SK-N-SH (cell line): ENCODE measurements around the gene CD93. TPM values are rescaled to one million over a fixed set of nuclear protein-coding genes. Genes with fewer than 3 reads are reported as not detected.

Experiments used
- CTCF ChIA-PET: fragments of 300-600, 350-600 bp; formaldehyde crosslinking; extraction: SDS; loops from one replicate; lab custom pipeline; 2021; lab: Yijun Ruan, JAX
- POLR2A ChIA-PET: fragments of 350-600 bp; sonication (Branson Sonifier 250); formaldehyde crosslinking; extraction: SDS; loops from one replicate; lab custom pipeline; 2020; ENCODE audit warnings: antibody characterized with exemption, inconsistent platforms; lab: Yijun Ruan, JAX
- DNase-seq: peaks from one replicate; pipeline ENCODE4 v3.0.0; 2012
- H2AFZ ChIP-seq: fragments of 200-600 bp; sonication (generic); 2 replicates; pipeline ENCODE4 v1.8.1; 2016; ENCODE audit warnings: antibody characterized with exemption, mild to moderate bottlenecking, low read depth
- H3F3A ChIP-seq: fragments of 200-600 bp; sonication (generic); replicated peaks from 2 replicates; pipeline ENCODE3; 2016; ENCODE audit warnings: antibody characterized with exemption, mild to moderate bottlenecking; ENCODE audit not compliant: insufficient read depth
- H3K27ac ChIP-seq, 2 experiments: fragments of 200-500 bp in 1 of 2; fragments of 200-600 bp in 1 of 2; sonication (Bioruptor generic) in 1 of 2; sonication (generic), shearing (Covaris generic) in 1 of 2; 2 replicates each; pipeline versions ENCODE4 v1.5.1 to v1.6.1; 2014 to 2016; ENCODE audit warnings: low read depth in 2 of 2, inconsistent platforms in 1 of 2, low read length in 1 of 2, mild to moderate bottlenecking in 1 of 2, mixed read lengths in 1 of 2
- H3K27me3 ChIP-seq: fragments of 200-600 bp; sonication (generic), shearing (Covaris generic); 2 replicates; pipeline ENCODE4 v1.6.1; 2016; ENCODE audit warnings: mixed run types; ENCODE audit not compliant: insufficient read depth
- H3K36me3 ChIP-seq, 2 experiments: fragments of 200-500 bp in 1 of 2; fragments of 200-600 bp in 1 of 2; sonication (Bioruptor generic) in 1 of 2; sonication (generic) in 1 of 2; replicated peaks in 1 of 2; 2 replicates each; pipeline versions ENCODE3 to v1.5.1; 2014 to 2016; ENCODE audit warnings: low read length in 1 of 2, mild to moderate bottlenecking in 1 of 2; ENCODE audit not compliant: insufficient read depth in 2 of 2, control insufficient read depth in 1 of 2
- H3K4me1 ChIP-seq, 2 experiments: fragments of 200-500 bp in 1 of 2; fragments of 200-600 bp in 1 of 2; sonication (Bioruptor generic) in 1 of 2; sonication (generic), shearing (Covaris generic) in 1 of 2; 2 replicates each; pipeline versions ENCODE4 v1.5.1 to v1.6.1; 2014 to 2016; ENCODE audit warnings: low read depth in 1 of 2, low read length in 1 of 2, mixed run types in 1 of 2; ENCODE audit not compliant: insufficient read depth in 2 of 2, control insufficient read depth in 1 of 2
- H3K4me2 ChIP-seq: fragments of 200-600 bp; sonication (generic), shearing (Covaris generic); 2 replicates; pipeline ENCODE4 v1.6.1; 2017; ENCODE audit warnings: mixed run types
- H3K4me3 ChIP-seq, 2 experiments: fragments of 200-500 bp in 1 of 2; fragments of 200-600 bp in 1 of 2; sonication (Bioruptor generic) in 1 of 2; sonication (generic), shearing (Covaris generic) in 1 of 2; 2 replicates each; pipeline versions ENCODE4 v1.5.1 to v1.8.1; 2014 to 2016; ENCODE audit warnings: low read depth in 2 of 2, inconsistent platforms in 1 of 2, low read length in 1 of 2, mild to moderate bottlenecking in 1 of 2, mixed read lengths in 1 of 2, moderate library complexity in 1 of 2
- H3K79me2 ChIP-seq: fragments of 200-600 bp; sonication (generic); 2 replicates; pipeline ENCODE4 v1.8.1; 2017; ENCODE audit warnings: mild to moderate bottlenecking; ENCODE audit not compliant: insufficient read depth
- H3K9ac ChIP-seq: fragments of 200-600 bp; sonication (generic); 2 replicates; pipeline ENCODE4 v1.6.1; 2017; ENCODE audit warnings: mixed run types
- H3K9me2 ChIP-seq: fragments of 200-600 bp; sonication (generic); 2 replicates; pipeline ENCODE4 v1.6.1; 2017; ENCODE audit warnings: mixed run types
- H3K9me3 ChIP-seq: fragments of 200-600 bp; sonication (generic); 2 replicates; pipeline ENCODE4 v1.6.1; 2017; ENCODE audit warnings: mixed run types, mild to moderate bottlenecking, moderate library complexity
- H4K20me1 ChIP-seq: fragments of 200-600 bp; sonication (generic); 2 replicates; pipeline ENCODE4 v1.6.1; 2017; ENCODE audit warnings: mild to moderate bottlenecking, mixed run types; ENCODE audit not compliant: insufficient read depth
- ELF1 ChIP-seq: IDR thresholded peaks from 2 replicates; pipeline ENCODE4 v1.4.0; 2012
- GABPA ChIP-seq: IDR thresholded peaks from 2 replicates; pipeline ENCODE4 v1.4.0; 2012; ENCODE audit warnings: low read depth, mild to moderate bottlenecking
- IRF3 ChIP-seq: fragments of 150-350 bp; IDR thresholded peaks from 2 replicates; pipeline ENCODE4 v1.6.1; 2016; ENCODE audit warnings: mild to moderate bottlenecking, low read depth, low read length
- MEF2A ChIP-seq: IDR thresholded peaks from 2 replicates; pipeline ENCODE4 v1.4.0; 2012; ENCODE audit warnings: low read depth, borderline replicate concordance
- NRF1 ChIP-seq: IDR thresholded peaks from 2 replicates; pipeline ENCODE4 v1.6.1; 2012; ENCODE audit warnings: low read depth, mild to moderate bottlenecking, low read length
- RXRA ChIP-seq: IDR thresholded peaks from 2 replicates; pipeline ENCODE4 v1.4.0; 2012; ENCODE audit warnings: low read depth, mild to moderate bottlenecking, borderline replicate concordance
- SIN3A ChIP-seq: IDR thresholded peaks from 2 replicates; pipeline ENCODE4 v1.6.1; 2012; ENCODE audit warnings: low read depth, mild to moderate bottlenecking, low read length, moderate library complexity, borderline replicate concordance
- YY1 ChIP-seq: IDR thresholded peaks from 2 replicates; pipeline ENCODE4 v1.4.0; 2012; ENCODE audit warnings: low read depth, mild to moderate bottlenecking
- WGBS: methylation state at CpG from one replicate; pipeline ENCODE4 v1.1.6; 2017; ENCODE audit warnings: low lambda C conversion rate; 5-methylcytosine and 5-hydroxymethylcytosine counted together
- polyA plus RNA-seq, 3 experiments: library from polyadenylated mRNA; depleted of rRNA; stranded (reverse); fragments of >200 nt; gene quantifications; 2 replicates each; pipeline ENCODE4 v1.2.3, GENCODE V29; 2012
- TF ChIP-seq, protein P1 (sequence below): fragments of 150-350 bp; IDR thresholded peaks from 2 replicates; pipeline ENCODE4 v1.6.1; 2017; ENCODE audit warnings: antibody characterized with exemption, low read length, low read depth, borderline replicate concordance
- TF ChIP-seq, protein P2 (sequence below): IDR thresholded peaks from 2 replicates; pipeline ENCODE4 v1.4.0; 2012; ENCODE audit warnings: low read depth, borderline replicate concordance

CD93 gene
- polyA plus RNA-seq, 1 of the 3 experiments (the other 2 are of a cell fraction): 0.03 TPM

GRCh38 chr20:23060629-23061028 lies 25.5 kb downstream of the CD93 start:
- Histone ChIP-seq H3K9ac (no peak overlapping the region), H3K27ac (no peak overlapping the region), H3K27me3 (peaks cover 17% of the 10 kb centered on the region; the same call in 1 of the 2 replicates), H3K4me2 (no peak overlapping the region), H2AFZ (no peak overlapping the region), H3K36me3 (no peaks in the 10 kb centered on the region), H4K20me1 (no peaks in the 10 kb centered on the region), H3F3A (no peaks in the 10 kb centered on the region), H3K79me2 (no peaks in the 10 kb centered on the region), H3K4me1 (no peaks in the 10 kb centered on the region), H3K4me3 (no peak overlapping the region), H3K9me2 (no peaks in the 10 kb centered on the region), H3K9me3 (no peaks in the 10 kb centered on the region)
- WGBS: 22% methylated on average over 4 of the region's 4 CpGs
- TF ChIP-seq SIN3A: no peak
- TF ChIP-seq, protein P1, sequence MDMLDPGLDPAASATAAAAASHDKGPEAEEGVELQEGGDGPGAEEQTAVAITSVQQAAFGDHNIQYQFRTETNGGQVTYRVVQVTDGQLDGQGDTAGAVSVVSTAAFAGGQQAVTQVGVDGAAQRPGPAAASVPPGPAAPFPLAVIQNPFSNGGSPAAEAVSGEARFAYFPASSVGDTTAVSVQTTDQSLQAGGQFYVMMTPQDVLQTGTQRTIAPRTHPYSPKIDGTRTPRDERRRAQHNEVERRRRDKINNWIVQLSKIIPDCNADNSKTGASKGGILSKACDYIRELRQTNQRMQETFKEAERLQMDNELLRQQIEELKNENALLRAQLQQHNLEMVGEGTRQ: no peak
- TF ChIP-seq IRF3: no peak
- TF ChIP-seq ELF1: no peak
- DNase-seq: no peak
- ChIA-PET CTCF (interaction anchor here (1.2 kb wide), 1 partner anchor 280 kb away, joined by 3 read pairs; no protein-coding TSS in a partner anchor), POLR2A (no interaction called here)

GRCh38 chr20:23059846-23060245 lies 26.3 kb downstream of the CD93 start:
- Histone ChIP-seq H3K9me2 (no peaks in the 10 kb centered on the region), H4K20me1 (no peaks in the 10 kb centered on the region), H3K27me3 (peaks cover 11% of the 10 kb centered on the region; the same call in 1 of the 2 replicates), H3K79me2 (no peaks in the 10 kb centered on the region), H3K4me2 (no peak overlapping the region), H3K27ac (no peak overlapping the region), H3F3A (no peaks in the 10 kb centered on the region), H3K4me1 (no peaks in the 10 kb centered on the region), H3K9me3 (no peaks in the 10 kb centered on the region), H2AFZ (no peak overlapping the region), H3K4me3 (no peak overlapping the region), H3K36me3 (no peaks in the 10 kb centered on the region), H3K9ac (no peak overlapping the region)
- DNase-seq: no peak
- CTCF ChIA-PET: interaction anchor here (1.2 kb wide), 1 partner anchor 281 kb away, joined by 3 read pairs; no protein-coding TSS in a partner anchor
- TF ChIP-seq GABPA (no peak), NRF1 (no peak), RXRA (no peak), MEF2A (no peak), YY1 (no peak)
- TF ChIP-seq, protein P2, sequence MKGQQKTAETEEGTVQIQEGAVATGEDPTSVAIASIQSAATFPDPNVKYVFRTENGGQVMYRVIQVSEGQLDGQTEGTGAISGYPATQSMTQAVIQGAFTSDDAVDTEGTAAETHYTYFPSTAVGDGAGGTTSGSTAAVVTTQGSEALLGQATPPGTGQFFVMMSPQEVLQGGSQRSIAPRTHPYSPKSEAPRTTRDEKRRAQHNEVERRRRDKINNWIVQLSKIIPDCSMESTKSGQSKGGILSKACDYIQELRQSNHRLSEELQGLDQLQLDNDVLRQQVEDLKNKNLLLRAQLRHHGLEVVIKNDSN: no peak
- WGBS: 41% methylated on average over 3 of the region's 3 CpGs
- POLR2A ChIA-PET: no interaction called here
